Vagina (tissue), 2 donors: Measurements from ENCODE around the gene PCYT1B.

Source experiments
- CTCF ChIP-seq, 3 experiments: fragments of 450-650 bp in 2 of 3; fragments of 200-600 bp in 1 of 3; sonication (generic) in 1 of 3; IDR thresholded peaks; one replicate each; pipeline ENCODE4 v1.5.1; 2017 to 2019; ENCODE audit warnings: antibody characterized with exemption in 3 of 3, mild to moderate bottlenecking in 2 of 3, moderate library complexity in 2 of 3
- POLR2A ChIP-seq, 2 donors: fragments of 450-650 bp; IDR thresholded peaks; one replicate each; pipeline ENCODE4 v1.6.1; 2017; ENCODE audit warnings: antibody characterized with exemption in 2 of 2, mild to moderate bottlenecking in 2 of 2, moderate library complexity in 2 of 2
- POLR2AphosphoS5 ChIP-seq, 2 donors: sonication (generic); formaldehyde crosslinking; IDR thresholded peaks; one replicate each; pipeline ENCODE4 v1.9.0; 2017; ENCODE audit warnings: antibody characterized with exemption in 2 of 2, mild to moderate bottlenecking in 2 of 2, low read depth in 1 of 2; ENCODE audit not compliant: insufficient read depth in 1 of 2

GRCh38 chrX:24651783-24652182, 4.6 kb upstream of the PCYT1B start:
- TF ChIP-seq CTCF (IDR thresholded peaks at IDR 0.05) (no peak), POLR2A (IDR thresholded peaks at IDR 0.05) (no peak), POLR2AphosphoS5 (IDR thresholded peaks at IDR 0.05; ENCODE audit: insufficient read depth in 1 of 2, low read depth in 1 of 2) (no peak)
